ENCODE measurements around the gene PIGU.

The PIGU gene

GRCh38 chr20:34579979-34580940 is 96.6 kb downstream of the PIGU start:
- peak in 1 of 51 donors; percentile 14 for DNase-seq

DNA sequence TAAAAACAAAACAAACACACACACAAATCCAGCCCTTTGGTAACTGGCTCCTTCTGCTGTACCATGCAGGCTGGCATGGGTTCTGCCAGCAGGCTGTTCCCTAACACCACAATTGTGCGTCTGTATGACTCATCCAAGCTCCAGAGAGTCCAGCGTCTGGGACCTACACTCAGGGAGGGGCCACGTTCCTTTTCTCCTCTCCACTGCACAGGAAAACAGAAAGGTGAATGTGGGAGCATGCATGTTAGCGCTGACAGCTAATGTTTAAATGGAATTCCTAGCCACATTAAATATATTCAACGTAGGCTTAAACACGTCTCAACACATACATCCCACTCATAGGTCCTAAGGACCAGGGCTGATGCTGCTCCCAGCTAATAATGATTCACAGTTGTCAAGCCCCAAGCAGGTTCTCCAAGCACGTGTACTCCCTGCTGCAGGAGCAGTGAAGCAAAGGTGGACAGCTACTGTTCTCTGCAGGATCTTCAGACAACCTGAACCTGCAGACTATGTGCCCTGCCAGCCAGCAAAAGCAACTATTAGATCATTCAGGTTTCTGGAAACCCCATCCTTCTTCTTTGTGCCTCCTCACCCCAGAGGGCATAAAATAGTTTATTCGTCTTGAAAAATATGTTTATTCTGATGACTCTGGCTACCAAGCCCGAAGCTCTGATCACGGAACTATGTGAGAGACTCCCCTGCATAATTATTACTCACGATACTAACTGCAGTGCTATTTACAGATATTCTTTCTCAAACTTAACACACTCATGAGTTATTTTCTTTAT is 97.5 kb downstream of the PIGU start:
- DNase-seq = peak in 38 of 51 donors; percentile 19 to 85 (median 64)

- peak in 7 of 51 donors; percentile 12 to 46 (median 15) for DNase-seq
Observed at GRCh38 chr20:34578521-34578920, 98.4 kb downstream of the PIGU start.

DNA sequence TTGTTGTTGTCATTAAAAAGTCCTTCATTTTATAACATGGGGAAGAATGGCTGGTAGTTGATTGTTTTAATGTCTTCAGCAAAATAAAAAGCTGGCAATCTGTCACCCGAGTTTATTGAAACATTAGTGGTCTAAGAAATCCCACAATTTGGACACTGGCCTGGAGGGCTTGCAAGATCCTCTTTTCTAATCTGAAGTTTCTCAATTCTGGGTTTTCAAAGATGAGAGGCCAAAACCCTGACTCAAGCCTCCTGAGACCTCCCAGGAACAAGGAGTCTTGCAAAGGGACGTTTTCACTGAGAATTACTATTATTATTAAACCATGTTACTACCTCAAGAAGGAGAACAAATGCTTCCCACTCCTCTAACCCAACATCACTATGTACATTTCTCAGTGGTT is 98.9 kb downstream of the PIGU start:
- DNase-seq = no peak

DNA sequence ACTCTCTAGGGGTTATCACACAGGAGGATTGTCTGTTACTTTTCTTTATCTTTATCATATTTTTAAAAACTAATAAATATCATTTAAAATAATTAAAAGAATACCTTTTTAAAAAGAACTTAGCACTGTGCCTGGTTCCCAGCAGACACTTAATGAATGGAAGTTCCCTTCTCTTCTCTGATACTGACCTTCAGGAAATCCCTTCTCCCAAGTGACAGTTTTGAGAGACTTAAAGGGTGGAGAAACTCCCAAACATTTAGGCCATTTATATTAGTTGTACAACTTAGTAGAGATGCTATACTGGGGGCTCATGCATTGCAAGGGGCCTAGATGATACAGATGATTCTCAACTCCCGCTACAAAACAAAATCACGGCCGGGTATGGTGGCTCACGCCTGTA is 99.8 kb downstream of the PIGU start:
- DNase-seq = no peak

GRCh38 chr20:34575756-34576155 is 101.1 kb downstream of the PIGU start:
- no peak for DNase-seq

DNA sequence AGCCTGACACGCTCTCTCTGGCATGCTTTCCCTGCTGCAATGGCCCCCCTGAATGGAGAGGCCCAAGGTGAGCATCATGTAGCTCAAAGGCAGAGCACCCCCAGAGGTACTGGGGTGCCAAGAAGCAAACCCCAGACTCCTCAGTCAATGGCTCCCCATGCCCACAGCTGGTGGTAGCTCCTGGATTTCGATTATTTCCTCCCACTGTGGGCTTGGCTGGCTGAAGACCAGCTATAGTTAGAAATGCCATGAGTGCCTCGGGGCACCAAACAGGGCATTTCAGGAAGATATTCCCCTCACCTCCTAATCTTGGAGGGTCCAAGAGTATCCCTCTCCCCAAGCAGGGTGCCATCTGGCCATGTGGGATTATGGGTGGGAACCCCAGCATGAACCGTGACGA is 101.6 kb downstream of the PIGU start:
- no peak for DNase-seq

- no peak for DNase-seq
Observed at GRCh38 chr20:34574861-34575260, 102.0 kb downstream of the PIGU start.

DNA sequence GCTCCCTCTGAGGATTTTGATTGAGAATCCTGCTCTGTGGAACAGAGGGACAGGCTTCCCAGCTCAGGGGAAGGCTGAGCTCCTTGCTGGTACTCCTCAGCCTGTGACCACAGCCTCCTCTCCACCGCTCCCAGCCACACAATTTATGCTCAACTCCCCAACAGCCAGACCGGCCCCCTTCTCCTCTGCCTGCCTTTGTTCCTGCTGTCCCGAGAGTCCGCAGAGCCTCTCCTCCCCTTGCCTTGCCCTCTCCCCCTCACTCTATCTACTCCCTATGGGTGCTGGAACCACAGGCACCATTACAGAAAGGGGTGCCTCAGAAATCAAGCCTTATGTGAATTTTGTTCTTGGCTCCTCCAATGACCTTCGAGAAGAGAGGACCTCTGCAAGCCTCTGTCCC is 102.5 kb downstream of the PIGU start:
- no peak for DNase-seq

GRCh38 chr20:34573541-34574300 is 103.2 kb downstream of the PIGU start:
- DNase-seq = no peak

GRCh38 chr20:34571753-34572152 is 105.1 kb downstream of the PIGU start:
- DNase-seq = no peak

DNA sequence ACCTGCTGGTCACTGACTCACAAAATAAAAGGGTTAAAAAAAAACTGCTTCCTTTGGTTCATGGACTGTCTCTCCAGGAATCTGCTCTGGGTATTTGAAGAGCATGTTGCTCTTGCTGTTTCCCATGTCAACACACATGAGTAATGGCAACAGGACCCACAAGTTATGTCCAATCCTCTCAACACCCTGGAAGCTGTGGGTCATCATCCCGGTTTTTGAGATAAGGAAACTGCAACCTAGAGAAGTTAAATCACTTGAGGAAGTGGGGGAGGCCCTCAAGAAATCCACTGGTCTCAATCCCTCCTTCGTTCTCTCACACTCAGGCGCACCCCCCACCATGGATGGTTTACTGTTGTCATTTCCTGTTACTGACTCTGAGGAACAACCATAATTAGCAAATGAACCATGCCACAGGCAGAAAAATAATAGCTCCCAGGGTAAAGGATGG is 106.0 kb downstream of the PIGU start:
- no peak for DNase-seq

- no peak for DNase-seq
Observed at GRCh38 chr20:34569598-34569997, 107.3 kb downstream of the PIGU start.

- DNase-seq = no peak
Observed at GRCh38 chr20:34567892-34568865, 108.7 kb downstream of the PIGU start.

DNA sequence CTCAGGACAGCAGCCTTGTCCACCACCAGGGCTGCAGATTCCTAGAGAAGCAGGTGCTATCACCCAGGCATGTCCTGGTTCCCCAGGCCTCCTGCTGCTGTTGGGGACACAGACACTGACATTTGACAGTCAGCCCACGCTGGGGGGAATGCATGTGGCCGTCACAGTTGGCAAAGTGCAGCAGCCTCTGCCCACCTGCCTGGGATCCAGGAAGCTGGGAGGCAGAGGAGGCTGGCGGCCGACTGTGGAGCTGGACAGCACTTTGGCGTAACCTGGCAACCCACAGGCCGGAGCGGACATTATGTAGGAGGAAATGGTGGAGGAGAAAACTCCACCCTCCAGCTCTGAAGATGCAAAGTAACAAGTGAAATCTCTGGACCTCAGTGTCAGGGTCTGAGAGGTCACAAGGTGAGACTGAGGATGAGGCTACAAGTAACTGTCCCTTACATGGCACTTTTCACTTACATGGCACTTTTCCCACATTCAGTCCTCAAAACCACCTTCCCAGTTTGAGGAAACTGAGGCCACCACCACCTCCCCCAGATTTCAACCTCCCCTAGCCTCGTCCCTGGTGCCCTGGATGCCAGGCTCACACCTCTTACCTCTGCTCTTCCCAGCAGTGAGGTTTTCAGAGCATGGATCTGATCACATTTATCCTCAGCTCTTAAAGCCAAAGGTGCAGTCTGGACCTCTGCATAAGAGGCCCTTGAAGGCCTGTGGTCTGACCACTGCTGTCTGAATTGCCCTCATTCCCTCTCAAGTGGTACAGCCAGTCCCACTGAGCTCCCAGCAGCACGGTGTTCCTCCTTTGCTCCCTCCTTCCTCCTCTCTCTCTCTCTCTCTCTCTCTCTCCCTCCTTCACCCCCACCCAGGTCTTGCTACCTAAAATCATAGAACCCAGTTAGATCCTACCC is 109.7 kb downstream of the PIGU start:
- DNase-seq = no peak

GRCh38 chr20:34564833-34565232 is 112.1 kb downstream of the PIGU start:
- DNase-seq = no peak

DNA sequence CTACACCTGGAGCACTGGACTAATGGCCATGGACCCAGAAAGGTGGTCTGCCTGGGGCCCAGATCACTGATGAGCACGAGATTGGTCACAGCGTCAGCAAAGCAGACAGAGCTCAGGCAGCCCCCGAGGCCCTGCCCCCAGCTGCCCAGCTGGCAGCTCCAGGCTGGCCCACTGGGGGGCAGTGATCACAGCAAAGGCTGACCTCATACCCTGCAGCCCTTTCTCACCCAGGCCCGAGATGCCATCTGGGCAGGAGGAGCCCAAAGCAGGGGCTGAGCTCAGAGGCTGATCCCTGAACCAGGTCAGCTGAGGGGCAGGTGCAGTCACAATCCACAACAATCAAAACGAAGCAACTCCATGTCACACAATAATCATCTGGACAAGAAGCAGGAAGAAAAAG is 114.3 kb downstream of the PIGU start:
- peak in 18 of 51 donors; percentile 10 to 55 (median 32) for DNase-seq

- DNase-seq = peak in 1 of 51 donors; percentile 5
Observed at GRCh38 chr20:34561661-34562060, 115.2 kb downstream of the PIGU start.

- DNase-seq = no peak
Observed at GRCh38 chr20:34560614-34561013, 116.3 kb downstream of the PIGU start.

Measured in hypothalamus (tissue), 51 donors.